ENCODE measurements around the gene SELENOV. TPM values are rescaled to one million over a fixed set of nuclear protein-coding genes. Genes with fewer than 3 reads are reported as not detected.

The SELENOV gene, protein sequence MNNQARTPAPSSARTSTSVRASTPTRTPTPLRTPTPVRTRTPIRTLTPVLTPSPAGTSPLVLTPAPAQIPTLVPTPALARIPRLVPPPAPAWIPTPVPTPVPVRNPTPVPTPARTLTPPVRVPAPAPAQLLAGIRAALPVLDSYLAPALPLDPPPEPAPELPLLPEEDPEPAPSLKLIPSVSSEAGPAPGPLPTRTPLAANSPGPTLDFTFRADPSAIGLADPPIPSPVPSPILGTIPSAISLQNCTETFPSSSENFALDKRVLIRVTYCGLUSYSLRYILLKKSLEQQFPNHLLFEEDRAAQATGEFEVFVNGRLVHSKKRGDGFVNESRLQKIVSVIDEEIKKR
- total RNA-seq (2022; extraction: Qiagen RNA extraction; ENCODE audit: low read depth) = not detected in 5 replicates

DNA sequence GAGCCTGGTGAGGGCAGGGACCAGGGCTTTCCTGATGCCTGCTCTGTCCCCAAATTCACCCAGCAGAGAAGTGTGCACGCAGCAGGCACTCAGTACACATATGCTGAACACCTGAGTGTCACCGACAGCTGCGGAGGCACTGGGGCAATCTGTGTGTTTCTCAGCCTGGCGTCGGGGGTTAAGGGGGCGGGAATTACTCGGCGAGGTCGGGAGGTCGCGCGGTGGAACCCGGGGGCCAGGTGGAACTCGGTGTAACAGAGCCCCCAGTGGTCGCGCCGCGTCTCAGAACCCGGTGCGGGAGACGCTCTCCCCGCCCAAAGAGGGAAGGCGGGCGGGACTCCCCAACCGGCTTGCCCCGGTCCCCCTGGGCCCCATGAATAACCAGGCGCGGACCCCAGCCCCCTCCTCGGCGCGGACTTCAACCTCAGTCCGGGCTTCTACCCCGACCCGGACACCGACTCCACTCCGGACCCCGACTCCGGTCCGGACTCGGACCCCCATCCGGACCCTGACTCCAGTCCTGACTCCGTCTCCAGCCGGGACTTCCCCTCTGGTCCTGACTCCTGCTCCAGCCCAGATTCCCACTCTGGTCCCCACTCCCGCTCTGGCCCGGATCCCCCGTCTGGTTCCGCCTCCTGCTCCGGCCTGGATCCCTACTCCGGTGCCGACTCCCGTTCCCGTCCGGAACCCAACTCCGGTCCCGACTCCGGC, at the start of gene SELENOV:
Gene SELENOV (plus strand): TSS at position 300 of the 711 bp plus-strand sequence. CDS start 74 bp downstream, at position 374.

DNA sequence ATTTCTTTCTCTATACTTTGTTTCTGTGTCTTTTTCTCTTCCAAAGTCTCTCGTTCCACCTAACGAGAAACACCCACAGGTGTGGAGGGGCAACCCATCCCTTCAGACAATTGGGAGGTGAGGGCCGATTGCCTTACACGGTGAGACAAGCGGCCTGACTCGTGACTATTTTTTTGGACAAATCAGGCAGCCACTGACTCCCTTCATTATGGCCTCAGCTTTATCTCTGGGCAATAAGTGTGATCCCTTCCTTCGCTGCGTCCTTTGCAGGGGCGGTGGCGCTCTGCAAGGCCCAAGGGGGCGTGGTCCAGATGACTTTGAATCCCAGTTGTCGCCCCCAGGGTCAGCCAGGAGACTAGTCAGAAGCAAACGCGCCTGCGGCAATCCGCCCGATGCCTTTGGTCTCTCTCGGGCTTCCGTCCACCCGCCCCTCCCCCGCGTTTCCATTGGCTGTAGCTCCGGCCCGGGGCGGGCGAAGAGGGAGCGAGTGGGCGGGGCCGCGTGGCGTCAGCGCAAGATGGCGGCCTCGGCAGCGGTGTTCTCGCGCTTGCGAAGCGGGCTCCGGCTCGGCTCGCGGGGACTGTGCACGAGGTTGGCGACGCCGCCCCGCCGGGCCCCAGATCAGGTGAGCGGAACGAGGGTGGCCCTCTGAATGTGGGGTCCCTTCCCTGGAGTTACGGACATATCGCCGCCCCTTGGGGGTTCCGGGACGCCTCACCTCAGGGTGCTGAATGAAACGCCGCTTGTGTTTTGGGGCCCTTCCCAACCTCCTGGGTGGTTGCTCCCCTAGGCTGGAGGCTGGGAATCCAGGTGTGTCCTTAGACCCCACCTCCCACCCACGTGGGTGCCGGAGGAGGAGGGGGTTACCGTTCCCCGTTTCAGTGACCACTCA, 34.4 kb upstream of the SELENOV start, which contains the start of gene TIMM50:
Gene TIMM50 (plus strand): TSS at position 502 of the 892 bp plus-strand sequence. CDS start 16 bp downstream, at position 518.

DNA sequence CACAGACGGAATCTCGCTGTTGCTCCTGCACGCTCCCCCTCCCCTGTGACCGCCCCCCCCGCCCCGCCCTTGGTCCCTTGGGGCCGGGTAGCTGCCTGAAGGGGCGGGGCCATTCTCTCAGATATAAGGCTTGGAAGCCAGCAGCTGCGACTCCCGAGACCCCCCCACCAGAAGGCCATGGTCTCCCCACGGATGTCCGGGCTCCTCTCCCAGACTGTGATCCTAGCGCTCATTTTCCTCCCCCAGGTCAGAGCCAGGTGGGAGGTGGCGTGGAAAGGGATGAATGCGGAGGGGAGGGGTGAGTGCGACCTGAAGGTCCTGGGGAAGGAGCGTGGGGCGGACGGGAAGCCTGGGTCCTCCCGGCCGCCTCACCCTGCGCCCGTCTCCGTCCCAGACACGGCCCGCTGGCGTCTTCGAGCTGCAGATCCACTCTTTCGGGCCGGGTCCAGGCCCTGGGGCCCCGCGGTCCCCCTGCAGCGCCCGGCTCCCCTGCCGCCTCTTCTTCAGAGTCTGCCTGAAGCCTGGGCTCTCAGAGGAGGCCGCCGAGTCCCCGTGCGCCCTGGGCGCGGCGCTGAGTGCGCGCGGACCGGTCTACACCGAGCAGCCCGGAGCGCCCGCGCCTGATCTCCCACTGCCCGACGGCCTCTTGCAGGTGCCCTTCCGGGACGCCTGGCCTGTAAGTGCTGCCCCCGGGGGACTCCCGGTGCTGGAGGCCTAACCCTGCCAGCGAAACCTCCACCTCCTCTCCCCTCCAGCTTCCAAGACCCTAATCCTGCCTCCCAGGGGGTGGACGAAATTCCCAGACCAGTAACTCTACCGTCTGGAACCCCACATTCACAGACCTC, 15.9 kb upstream of the SELENOV start, which contains the start of gene DLL3:
Gene DLL3 (plus strand): TSS at position 150 of the 845 bp plus-strand sequence. CDS start 28 bp downstream, at position 178.

DNA sequence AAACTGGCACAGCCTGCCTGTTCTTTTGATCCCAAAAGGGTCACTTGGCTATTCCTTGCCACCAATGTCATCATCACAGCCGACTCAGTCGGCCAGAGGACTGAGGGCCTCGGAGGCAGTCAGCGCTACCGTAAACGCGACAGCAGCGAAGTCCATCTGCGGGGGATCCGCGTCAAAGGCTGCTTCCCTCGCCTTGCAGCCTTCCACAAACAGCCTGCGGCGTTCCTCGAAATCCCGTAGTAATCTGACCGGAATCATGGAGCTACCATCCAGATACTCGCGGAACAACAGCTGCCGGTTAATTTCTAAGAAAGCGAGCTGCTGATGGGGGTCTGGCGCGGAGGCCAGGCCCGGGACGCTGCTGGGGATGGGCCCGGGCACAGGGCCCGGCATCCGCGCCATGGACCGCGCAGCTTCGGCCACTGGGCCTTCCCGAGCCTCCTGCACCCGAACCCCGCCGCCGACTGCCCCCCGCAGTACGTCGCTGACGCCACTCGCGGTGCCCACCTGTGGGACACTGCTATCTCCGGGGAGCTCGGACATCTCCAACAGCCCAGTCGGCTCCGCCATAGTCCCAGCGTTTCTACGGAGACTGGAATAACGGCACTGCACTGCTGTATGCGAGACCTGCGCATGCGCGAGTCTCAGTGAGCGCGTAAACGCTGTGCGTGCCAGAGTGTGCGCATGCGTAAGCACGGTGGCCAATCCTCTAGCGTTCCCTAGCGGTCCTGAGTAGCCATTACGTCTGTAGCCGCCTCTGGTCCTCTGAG, 17.5 kb downstream of the SELENOV start, which contains the start of gene EID2B:
Gene EID2B (minus strand): TSS at position 620 of the 770 bp plus-strand sequence. CDS start 50 bp downstream, at position 570.

DNA sequence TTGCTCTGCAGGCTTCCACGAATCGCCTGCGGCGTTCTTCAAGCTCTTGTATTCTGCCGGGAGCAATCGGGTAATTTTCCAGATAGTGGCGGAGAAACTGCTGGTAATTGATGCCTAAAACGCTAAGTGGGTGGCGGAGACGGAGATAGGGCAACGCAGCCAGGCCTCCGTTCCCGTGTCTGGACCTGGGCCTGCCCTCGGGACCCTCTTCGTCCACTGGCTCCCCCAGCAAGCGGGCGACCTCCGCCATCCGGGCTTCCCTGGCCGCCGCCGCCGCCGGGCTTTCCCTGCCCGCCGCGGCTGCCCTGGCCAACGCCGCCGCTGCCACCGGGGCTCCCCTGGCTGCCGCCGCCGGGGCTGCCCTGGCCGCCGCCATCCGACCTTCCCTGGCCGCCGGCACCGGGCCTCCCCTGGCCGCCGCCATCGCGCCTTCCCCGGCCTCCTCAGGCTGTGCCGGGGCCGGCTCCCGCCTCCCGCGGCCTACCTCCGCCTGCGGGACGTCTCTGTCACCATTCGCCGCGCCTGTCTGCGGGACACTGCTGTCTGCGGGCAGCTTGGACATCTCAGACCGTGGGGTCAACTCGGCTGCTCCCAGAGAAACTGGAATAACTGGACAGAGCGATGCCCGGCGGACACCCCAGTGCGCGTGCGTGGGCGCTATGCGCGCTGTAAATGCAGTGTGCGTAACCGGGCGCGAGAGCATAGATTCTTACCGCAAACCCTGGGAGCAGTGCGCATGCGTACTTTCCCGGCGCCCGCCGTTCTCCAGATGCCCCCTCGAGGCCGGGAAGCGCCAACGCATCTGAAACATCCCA, 24.8 kb downstream of the SELENOV start, which contains the start of gene EID2:
Gene EID2 (minus strand): TSS at position 644 of the 815 bp plus-strand sequence. CDS start 82 bp downstream, at position 562.

Other genes with a start within 250 kb of the SELENOV start
- gene IFNL2, start 246.7 kb upstream of the SELENOV start, total RNA-seq (2022; extraction: Qiagen RNA extraction; ENCODE audit: low read depth) = not detected in 5 replicates
- 0.27 TPM in 1 of 5 replicates, not detected in the others for gene IFNL1, start 218.7 kb upstream of the SELENOV start, total RNA-seq (2022; extraction: Qiagen RNA extraction; ENCODE audit: low read depth)
- 8.1 to 10.8 TPM (median 10.2 TPM) in 5 replicates for gene LRFN1, start 194.3 kb upstream of the SELENOV start, total RNA-seq (2022; extraction: Qiagen RNA extraction; ENCODE audit: low read depth)
- 0.35 to 1.1 TPM (median 0.66 TPM) in 5 replicates for gene GMFG, start 179.1 kb upstream of the SELENOV start, total RNA-seq (2022; extraction: Qiagen RNA extraction; ENCODE audit: low read depth)
- gene SAMD4B, start 172.7 kb upstream of the SELENOV start, total RNA-seq (2022; extraction: Qiagen RNA extraction; ENCODE audit: low read depth) = 120 to 179 TPM (median 169 TPM) in 5 replicates
- 69.9 to 72.7 TPM (median 71.6 TPM) in 5 replicates for gene PAF1, start 124.0 kb upstream of the SELENOV start, total RNA-seq (2022; extraction: Qiagen RNA extraction; ENCODE audit: low read depth)
- gene MED29, start 123.8 kb upstream of the SELENOV start, total RNA-seq (2022; extraction: Qiagen RNA extraction; ENCODE audit: low read depth) = 72.5 to 75.5 TPM (median 74.8 TPM) in 5 replicates
- 160 to 246 TPM (median 200 TPM) in 5 replicates for gene ZFP36, start 108.3 kb upstream of the SELENOV start, total RNA-seq (2022; extraction: Qiagen RNA extraction; ENCODE audit: low read depth)
- gene PLEKHG2, start 102.5 kb upstream of the SELENOV start, total RNA-seq (2022; extraction: Qiagen RNA extraction; ENCODE audit: low read depth) = 78.8 to 119 TPM (median 96.5 TPM) in 5 replicates
- 6,743 to 7,584 TPM (median 7,284 TPM) in 5 replicates for gene RPS16, start 79.2 kb upstream of the SELENOV start, total RNA-seq (2022; extraction: Qiagen RNA extraction; ENCODE audit: low read depth)
- gene SUPT5H, start 69.6 kb upstream of the SELENOV start, total RNA-seq (2022; extraction: Qiagen RNA extraction; ENCODE audit: low read depth) = 163 to 198 TPM (median 184 TPM) in 5 replicates
- 173 to 225 TPM (median 219 TPM) in 5 replicates for gene TIMM50, start 34.3 kb upstream of the SELENOV start, total RNA-seq (2022; extraction: Qiagen RNA extraction; ENCODE audit: low read depth)
- gene DLL3, start 16.2 kb upstream of the SELENOV start, total RNA-seq (2022; extraction: Qiagen RNA extraction; ENCODE audit: low read depth) = 8.3 to 11.1 TPM (median 10.1 TPM) in 5 replicates
- 7.9 to 9.5 TPM (median 8.3 TPM) in 5 replicates for gene EID2B, start 17.7 kb downstream of the SELENOV start, total RNA-seq (2022; extraction: Qiagen RNA extraction; ENCODE audit: low read depth)
- 35.5 to 48.6 TPM (median 43.8 TPM) in 5 replicates for gene EID2, start 25.0 kb downstream of the SELENOV start, total RNA-seq (2022; extraction: Qiagen RNA extraction; ENCODE audit: low read depth)
- not detected in 5 replicates for gene LGALS13, start 87.4 kb downstream of the SELENOV start, total RNA-seq (2022; extraction: Qiagen RNA extraction; ENCODE audit: low read depth)
- gene LGALS16, start 140.8 kb downstream of the SELENOV start, total RNA-seq (2022; extraction: Qiagen RNA extraction; ENCODE audit: low read depth) = not detected in 5 replicates
- not detected in 5 replicates for gene LGALS14, start 189.3 kb downstream of the SELENOV start, total RNA-seq (2022; extraction: Qiagen RNA extraction; ENCODE audit: low read depth)
- gene CLC, start 222.9 kb downstream of the SELENOV start, total RNA-seq (2022; extraction: Qiagen RNA extraction; ENCODE audit: low read depth) = not detected in 5 replicates